ENCODE data around the gene PRKCH.

PRKCH gene

GRCh38 chr14:61406198-61406597, 84.8 kb downstream of the PRKCH start (continued):
- TF ChIP-seq PRDM6 (tag by site-specific recombination; IDR thresholded peaks at IDR 0.05): peak; percentile 69
- TF ChIP-seq KLF17 (tag by site-specific recombination; IDR thresholded peaks at IDR 0.05): no peak
- TF ChIP-seq ZNF311 (tag by site-specific recombination; IDR thresholded peaks at IDR 0.05; ENCODE audit: borderline replicate concordance): no peak
- no peak for TF ChIP-seq ZNF324 (tag by site-specific recombination; IDR thresholded peaks at IDR 0.05)
- TF ChIP-seq ZNF701 (tag by site-specific recombination; IDR thresholded peaks at IDR 0.05): no peak
- TF ChIP-seq TRIM28 (IDR thresholded peaks at IDR 0.05; ENCODE audit: borderline replicate concordance, low read length): peak; percentile 63; the same call in 1 of the 2 replicates
- no peak for TF ChIP-seq ZNF629 (tag by site-specific recombination; IDR thresholded peaks at IDR 0.05)
- TF ChIP-seq KLF10 (tag by site-specific recombination; IDR thresholded peaks at IDR 0.05): no peak
- TF ChIP-seq ZBTB7A (tag by site-specific recombination; IDR thresholded peaks at IDR 0.05; ENCODE audit: low read depth): no peak
- peak; percentile 35; the same call in 1 of the 2 replicates for TF ChIP-seq WT1 (tag by site-specific recombination; IDR thresholded peaks at IDR 0.05)
- TF ChIP-seq ZNF433 (tag by site-specific recombination; IDR thresholded peaks at IDR 0.05; ENCODE audit: low read depth): no peak
- TF ChIP-seq ZBTB8A (tag by site-specific recombination; IDR thresholded peaks at IDR 0.05): no peak
- TF ChIP-seq ZNF169 (tag by site-specific recombination; IDR thresholded peaks at IDR 0.05): no peak
- TF ChIP-seq ZFP3 (tag by site-specific recombination; IDR thresholded peaks at IDR 0.05; ENCODE audit: low read depth): no peak
- no peak for TF ChIP-seq ZFP69B (tag by site-specific recombination; IDR thresholded peaks at IDR 0.05)

GRCh38 chr14:61406675-61407074, 85.3 kb downstream of the PRKCH start:
- TF ChIP-seq REPIN1 (tag by site-specific recombination; IDR thresholded peaks at IDR 0.05; ENCODE audit: low read depth): no peak
- no peak for TF ChIP-seq ZNF830 (tag by site-specific recombination; IDR thresholded peaks at IDR 0.05; ENCODE audit: low read depth)
- TF ChIP-seq ZNF548 (tag by site-specific recombination; IDR thresholded peaks at IDR 0.05): no peak
- no peak for TF ChIP-seq ZNF423 (tag by site-specific recombination; IDR thresholded peaks at IDR 0.05)
- no peak for TF ChIP-seq ZSCAN16 (tag by site-specific recombination; IDR thresholded peaks at IDR 0.05)
- no peak for TF ChIP-seq ZNF138 (tag by site-specific recombination; IDR thresholded peaks at IDR 0.05; ENCODE audit: borderline replicate concordance)
- TF ChIP-seq ZNF521 (tag by site-specific recombination; IDR thresholded peaks at IDR 0.05): no peak
- no peak for TF ChIP-seq ZNF394 (tag by site-specific recombination; IDR thresholded peaks at IDR 0.05; ENCODE audit: borderline replicate concordance)
- no peak for TF ChIP-seq SP2 (tag by site-specific recombination; IDR thresholded peaks at IDR 0.05)
- no peak for TF ChIP-seq GLIS2 (tag by site-specific recombination; IDR thresholded peaks at IDR 0.05)
- TF ChIP-seq ZNF558 (tag by site-specific recombination; IDR thresholded peaks at IDR 0.05): no peak
- no peak for TF ChIP-seq ZNF571 (tag by site-specific recombination; IDR thresholded peaks at IDR 0.05)
- peak; percentile 44; the same call in 1 of the 2 replicates for TF ChIP-seq ZNF518A (tag by site-specific recombination; conservative IDR thresholded peaks at IDR 0.05; ENCODE audit: low read depth)
- no peak for TF ChIP-seq SALL2 (tag by site-specific recombination; IDR thresholded peaks at IDR 0.05; ENCODE audit: borderline replicate concordance)
- TF ChIP-seq SP7 (tag by site-specific recombination; IDR thresholded peaks at IDR 0.05): no peak
- no peak for TF ChIP-seq ZNF175 (tag by site-specific recombination; IDR thresholded peaks at IDR 0.05)
- TF ChIP-seq ZIC2 (tag by site-specific recombination; IDR thresholded peaks at IDR 0.05): peak; percentile 30
- ChIA-PET CTCF (no interaction called here), POLR2A (no interaction called here)
- H3K4me3 ChIP-seq (ENCODE audit: low read depth, low read length): no peak overlapping the region
- H3K36me3 ChIP-seq (ENCODE audit: control insufficient read depth in 2 of 2, insufficient read depth in 1 of 2, low read length in 2 of 2): no peaks in the 10 kb centered on the region
- no peaks in the 10 kb centered on the region for H3K9me3 ChIP-seq (ENCODE audit: control insufficient read depth, insufficient read depth, low read depth, low read length)
- no peak overlapping the region for H3K27ac ChIP-seq (ENCODE audit: extremely low read depth, low read depth, low read length)
- peaks cover 13% of the 10 kb centered on the region for H3K4me1 ChIP-seq (ENCODE audit: control insufficient read depth, insufficient read depth, low read length)
